ENCODE data around the gene HIVEP1.
A peak's percentile ranks its signal among the peaks of the same experiment; 100 is the strongest.

Gene HIVEP1

DNA sequence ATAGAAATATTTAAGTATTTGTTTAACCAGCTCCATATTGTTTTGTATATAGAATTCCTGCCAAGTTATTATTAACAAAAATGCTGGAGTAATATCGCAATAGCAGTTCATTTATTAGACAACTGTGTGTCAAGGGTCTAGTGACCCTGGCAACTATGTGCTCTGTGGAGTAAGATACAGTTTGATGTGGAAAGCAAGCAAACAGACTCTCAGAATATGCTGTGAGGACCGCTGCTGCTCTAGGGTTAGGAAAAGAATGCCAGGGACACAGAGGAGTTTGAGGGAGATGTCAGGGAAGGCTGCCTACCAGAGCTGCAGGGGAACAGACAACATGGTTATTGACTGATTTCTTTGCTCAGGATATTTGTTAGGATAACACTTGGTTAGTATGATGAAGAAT, 71.2 kb downstream of the HIVEP1 start (continued):
- TF ChIP-seq ZFP41 (tag by site-specific recombination; IDR thresholded peaks at IDR 0.05; ENCODE audit: borderline replicate concordance) (no peak), ZNF610 (tag by site-specific recombination; IDR thresholded peaks at IDR 0.05; ENCODE audit: borderline replicate concordance) (no peak), ZNF623 (tag by site-specific recombination; IDR thresholded peaks at IDR 0.05) (no peak), IKZF3 (tag by site-specific recombination; IDR thresholded peaks at IDR 0.05) (no peak)

- no peaks in the 10 kb centered on the region for H3K36me3 ChIP-seq (ENCODE audit: control insufficient read depth in 2 of 2, insufficient read depth in 1 of 2, low read length in 2 of 2)
- no peaks in the 10 kb centered on the region for H3K9me3 ChIP-seq (ENCODE audit: control insufficient read depth, insufficient read depth, low read depth, low read length)
- no peak overlapping the region for H3K27ac ChIP-seq (ENCODE audit: extremely low read depth, low read depth, low read length)
- CTCF ChIA-PET = interaction anchor here (0.7 to 1.3 kb wide), 3 partner anchors 10 to 96 kb away, joined by 3 to 4 read pairs (median 3); no protein-coding TSS in a partner anchor
- POLR2A ChIA-PET = no interaction called here
- no peak overlapping the region for H3K4me3 ChIP-seq (ENCODE audit: low read depth, low read length)
- H3K4me1 ChIP-seq (ENCODE audit: control insufficient read depth, insufficient read depth, low read length) = peaks cover 3% of the 10 kb centered on the region; the same call in 1 of the 2 replicates
- TF ChIP-seq SCRT2 (tag by site-specific recombination; IDR thresholded peaks at IDR 0.05) (peak; percentile 63), ZNF426 (tag by site-specific recombination; IDR thresholded peaks at IDR 0.05) (no peak)
These were observed 71.7 kb downstream of the HIVEP1 start for GRCh38 chr6:12083763-12084162.

GRCh38 chr6:12084681-12085080, 72.6 kb downstream of the HIVEP1 start:
- ChIA-PET POLR2A (no interaction called here), CTCF (interaction anchor here (0.9 to 1.3 kb wide), 2 partner anchors 9 to 11 kb away, joined by 3 to 5 read pairs; no protein-coding TSS in a partner anchor)
- H3K4me3 ChIP-seq (ENCODE audit: low read depth, low read length) = no peak overlapping the region
- TF ChIP-seq ZNF133 (tag by site-specific recombination; IDR thresholded peaks at IDR 0.05) (no peak), ZBTB8A (tag by site-specific recombination; IDR thresholded peaks at IDR 0.05) (no peak), GLIS1 (tag by site-specific recombination; IDR thresholded peaks at IDR 0.05) (no peak), ZNF184 (tag by site-specific recombination; IDR thresholded peaks at IDR 0.05) (no peak), ZNF19 (tag by site-specific recombination; IDR thresholded peaks at IDR 0.05; ENCODE audit: low read depth) (no peak), ZNF341 (tag by site-specific recombination; IDR thresholded peaks at IDR 0.05; ENCODE audit: low read depth) (no peak), ZNF423 (tag by site-specific recombination; IDR thresholded peaks at IDR 0.05) (no peak), SP2 (tag by site-specific recombination; IDR thresholded peaks at IDR 0.05) (no peak), PBX3 (CRISPR knock-in tag; IDR thresholded peaks at IDR 0.05) (no peak), ZBTB20 (tag by site-specific recombination; IDR thresholded peaks at IDR 0.05) (no peak)
- TF ChIP-seq, protein P1, sequence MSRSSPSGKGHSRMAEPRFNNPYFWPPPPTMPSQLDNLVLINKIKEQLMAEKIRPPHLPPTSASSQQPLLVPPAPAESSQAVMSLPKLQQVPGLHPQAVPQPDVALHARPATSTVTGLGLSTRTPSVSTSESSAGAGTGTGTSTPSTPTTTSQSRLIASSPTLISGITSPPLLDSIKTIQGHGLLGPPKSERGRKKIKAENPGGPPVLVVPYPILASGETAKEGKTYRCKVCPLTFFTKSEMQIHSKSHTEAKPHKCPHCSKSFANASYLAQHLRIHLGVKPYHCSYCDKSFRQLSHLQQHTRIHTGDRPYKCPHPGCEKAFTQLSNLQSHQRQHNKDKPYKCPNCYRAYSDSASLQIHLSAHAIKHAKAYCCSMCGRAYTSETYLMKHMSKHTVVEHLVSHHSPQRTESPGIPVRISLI (tag by site-specific recombination; IDR thresholded peaks at IDR 0.05) = no peak
- H3K27ac ChIP-seq (ENCODE audit: extremely low read depth, low read depth, low read length) = no peak overlapping the region
- H3K4me1 ChIP-seq (ENCODE audit: control insufficient read depth, insufficient read depth, low read length) = peaks cover 3% of the 10 kb centered on the region; the same call in 1 of the 2 replicates
- no peaks in the 10 kb centered on the region for H3K36me3 ChIP-seq (ENCODE audit: control insufficient read depth in 2 of 2, insufficient read depth in 1 of 2, low read length in 2 of 2)
- H3K9me3 ChIP-seq (ENCODE audit: control insufficient read depth, insufficient read depth, low read depth, low read length) = no peaks in the 10 kb centered on the region

DNA sequence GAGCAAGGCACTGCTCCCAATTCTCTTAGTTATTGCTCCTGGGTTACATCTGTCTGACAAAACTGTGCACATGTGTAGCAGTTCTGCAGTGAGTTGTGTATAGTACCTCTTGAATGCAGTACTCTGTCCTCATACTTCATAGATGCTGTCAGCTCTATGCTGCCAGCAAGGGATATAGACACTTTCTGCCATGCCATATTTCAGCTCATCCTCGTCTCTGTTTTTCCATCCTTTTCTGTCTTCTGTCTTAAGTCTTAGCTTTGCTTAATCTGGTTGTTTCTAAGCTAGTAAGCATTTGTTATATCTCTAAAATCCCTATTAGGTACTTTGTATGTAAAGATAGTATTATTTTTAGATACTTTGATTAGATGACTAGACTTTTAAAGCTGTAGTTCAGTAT, 76.4 kb downstream of the HIVEP1 start:
- Histone ChIP-seq H3K4me1 (ENCODE audit: control insufficient read depth, insufficient read depth, low read length) (peaks cover 3% of the 10 kb centered on the region; the same call in 1 of the 2 replicates), H3K4me3 (ENCODE audit: low read depth, low read length) (no peak overlapping the region), H3K9me3 (ENCODE audit: control insufficient read depth, insufficient read depth, low read depth, low read length) (no peaks in the 10 kb centered on the region), H3K27ac (ENCODE audit: extremely low read depth, low read depth, low read length) (no peak overlapping the region), H3K36me3 (ENCODE audit: control insufficient read depth in 2 of 2, insufficient read depth in 1 of 2, low read length in 2 of 2) (no peaks in the 10 kb centered on the region)
- no peak for TF ChIP-seq ZNF558 (tag by site-specific recombination; IDR thresholded peaks at IDR 0.05)
- no peak for TF ChIP-seq KLF7 (tag by site-specific recombination; IDR thresholded peaks at IDR 0.05; ENCODE audit: borderline replicate concordance)
- ChIA-PET POLR2A (no interaction called here), CTCF (interaction anchor here (0.6 to 1.1 kb wide), 4 partner anchors 25 to 1370 kb away, joined by 3 read pairs; no protein-coding TSS in a partner anchor)

Measured in HEK293 (cell line).